Esophagus squamous epithelium (tissue), 5 donors: ENCODE results near the gene CYSRT1. TPM values are rescaled to one million over a fixed set of nuclear protein-coding genes. Genes with fewer than 3 reads are reported as not detected.

Source experiments
- DNase-seq: peaks from one replicate; lab custom pipeline; 2025; lab: John Stamatoyannopoulos, UW
- H3K27ac ChIP-seq, 4 donors: fragments of 200-600 bp; sonication (generic); one replicate each; pipeline ENCODE4 v1.5.1; 2016 to 2019; ENCODE audit warnings: mild to moderate bottlenecking in 1 of 4
- H3K27me3 ChIP-seq, 4 donors: fragments of 200-600 bp; sonication (generic); 1 replicate in 3 of 4; 2 replicates in 1 of 4; pipeline versions ENCODE4 v1.5.1 to v1.6.0; 2017 to 2021; ENCODE audit warnings: antibody characterized with exemption in 1 of 4
- H3K36me3 ChIP-seq, 3 donors: fragments of 200-600 bp; sonication (generic); one replicate each; pipeline ENCODE4 v1.5.1; 2016 to 2019
- H3K4me1 ChIP-seq, 3 donors: fragments of 200-600 bp; sonication (generic); one replicate each; pipeline ENCODE4 v1.5.1; 2017 to 2019
- H3K4me3 ChIP-seq, 4 donors: fragments of 200-600 bp; sonication (generic); 1 replicate in 3 of 4; 2 replicates in 1 of 4; pipeline ENCODE4 v1.5.1; 2016 to 2019; ENCODE audit warnings: mild to moderate bottlenecking in 2 of 4, moderate library complexity in 1 of 4
- H3K9me3 ChIP-seq, 3 donors: fragments of 200-600 bp; sonication (generic); one replicate each; pipeline ENCODE4 v1.5.1; 2016 to 2019
- POLR2A ChIP-seq, 4 donors: fragments of 450-650 bp; IDR thresholded peaks; one replicate each; pipeline ENCODE4 v1.6.1; 2017; ENCODE audit warnings: antibody characterized with exemption in 4 of 4, mild to moderate bottlenecking in 4 of 4, moderate library complexity in 3 of 4
- whole genome bisulfite sequencing, 2 donors: methylation state at CpG; one replicate each; pipeline ENCODE4 v1.1.5; 2018; 5-methylcytosine and 5-hydroxymethylcytosine counted together
- intact Hi-C: fragments of 100-400 bp; cut with DNase I; formaldehyde crosslinking; loops from one replicate; pipeline ENCODE4 v1.15.0; 2022
- total RNA-seq, 4 donors: library from RNA; depleted of rRNA; stranded (reverse); fragments of >200 nt; gene quantifications; one replicate each; pipeline ENCODE4 v1.1.0, GENCODE V29; 2016
- TF ChIP-seq, protein P1 (sequence below), 6 experiments: fragments of 450-650 bp in 4 of 6; fragments of 200-600 bp in 2 of 6; sonication (generic) in 2 of 6; IDR thresholded peaks; one replicate each; pipeline ENCODE4 v1.5.1; 2016 to 2019; ENCODE audit warnings: antibody characterized with exemption in 6 of 6, mild to moderate bottlenecking in 4 of 6, moderate library complexity in 4 of 6
- donor health status: DM: yes; HTN: yes; CAD: no.

CYSRT1 gene
- total RNA-seq, 4 donors from 2014 or later, result 114 to 301 (median 152) TPM

GRCh38 chr9:137232101-137232500 lies 7.1 kb downstream of the CYSRT1 start:
- WGBS, 2 donors, result no CpG with 5 or more reads among the region's 10 CpGs
- H3K4me3 ChIP-seq, result no peak overlapping the region
- no peak for DNase-seq
- intact Hi-C loops, result loop anchor here (10.0 kb wide), 1 partner anchor 47 kb away; the partner anchor contains the start of genes ANAPC2 and SSNA1
- H3K27me3 ChIP-seq, result peaks cover 0 to 90% (median 0%) of the 10 kb centered on the region in 4 donors
- no peak overlapping the region for H3K27ac ChIP-seq
- H3K9me3 ChIP-seq, result no peaks in the 10 kb centered on the region
- H3K36me3 ChIP-seq, result no peaks in the 10 kb centered on the region
- peaks cover 18 to 32% (median 22%) of the 10 kb centered on the region in 3 donors for H3K4me1 ChIP-seq
- TF ChIP-seq POLR2A (IDR thresholded peaks at IDR 0.05), result no peak
- TF ChIP-seq, protein P1, sequence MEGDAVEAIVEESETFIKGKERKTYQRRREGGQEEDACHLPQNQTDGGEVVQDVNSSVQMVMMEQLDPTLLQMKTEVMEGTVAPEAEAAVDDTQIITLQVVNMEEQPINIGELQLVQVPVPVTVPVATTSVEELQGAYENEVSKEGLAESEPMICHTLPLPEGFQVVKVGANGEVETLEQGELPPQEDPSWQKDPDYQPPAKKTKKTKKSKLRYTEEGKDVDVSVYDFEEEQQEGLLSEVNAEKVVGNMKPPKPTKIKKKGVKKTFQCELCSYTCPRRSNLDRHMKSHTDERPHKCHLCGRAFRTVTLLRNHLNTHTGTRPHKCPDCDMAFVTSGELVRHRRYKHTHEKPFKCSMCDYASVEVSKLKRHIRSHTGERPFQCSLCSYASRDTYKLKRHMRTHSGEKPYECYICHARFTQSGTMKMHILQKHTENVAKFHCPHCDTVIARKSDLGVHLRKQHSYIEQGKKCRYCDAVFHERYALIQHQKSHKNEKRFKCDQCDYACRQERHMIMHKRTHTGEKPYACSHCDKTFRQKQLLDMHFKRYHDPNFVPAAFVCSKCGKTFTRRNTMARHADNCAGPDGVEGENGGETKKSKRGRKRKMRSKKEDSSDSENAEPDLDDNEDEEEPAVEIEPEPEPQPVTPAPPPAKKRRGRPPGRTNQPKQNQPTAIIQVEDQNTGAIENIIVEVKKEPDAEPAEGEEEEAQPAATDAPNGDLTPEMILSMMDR (IDR thresholded peaks at IDR 0.05), result no peak

DNA sequence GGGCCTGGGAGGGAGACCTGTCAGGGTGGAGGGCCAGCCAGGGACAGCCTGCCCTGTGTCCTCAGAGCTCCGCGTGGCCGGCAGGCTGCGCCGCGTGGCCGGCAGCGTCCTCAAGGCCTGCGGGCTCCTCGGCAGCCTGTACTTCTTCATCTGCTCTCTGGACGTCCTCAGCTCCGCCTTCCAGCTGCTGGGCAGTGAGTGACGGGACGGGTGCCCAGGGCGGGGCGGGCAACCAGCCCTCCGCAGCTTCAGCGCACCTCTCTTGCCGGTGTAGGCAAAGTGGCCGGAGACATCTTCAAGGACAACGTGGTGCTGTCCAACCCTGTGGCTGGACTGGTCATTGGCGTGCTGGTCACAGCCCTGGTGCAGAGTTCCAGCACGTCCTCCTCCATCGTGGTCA lies 7.5 kb downstream of the CYSRT1 start:
- no peak overlapping the region for H3K4me3 ChIP-seq
- H3K4me1 ChIP-seq, result peaks cover 14 to 32% (median 19%) of the 10 kb centered on the region in 3 donors
- no peaks in the 10 kb centered on the region for H3K9me3 ChIP-seq
- peaks cover 0 to 87% (median 0%) of the 10 kb centered on the region in 4 donors for H3K27me3 ChIP-seq
- no peak for DNase-seq
- no peak overlapping the region for H3K27ac ChIP-seq
- H3K36me3 ChIP-seq, result no peaks in the 10 kb centered on the region
- no peak for TF ChIP-seq POLR2A (IDR thresholded peaks at IDR 0.05)
- TF ChIP-seq, protein P1 (IDR thresholded peaks at IDR 0.05), result no peak
- WGBS, 2 donors, result 50% methylated on average over 2 of the region's 24 CpGs; no CpG with 5 or more reads in 1 of the 2 donors
- intact Hi-C loops, result loop anchor here (10.0 kb wide), 1 partner anchor 48 kb away; the partner anchor contains the start of genes ANAPC2 and SSNA1

GRCh38 chr9:137233143-137233980 lies 8.4 kb downstream of the CYSRT1 start:
- TF ChIP-seq, protein P1 (IDR thresholded peaks at IDR 0.05), result no peak
- no peak for TF ChIP-seq POLR2A (IDR thresholded peaks at IDR 0.05)
- H3K4me1 ChIP-seq, result peaks cover 12 to 32% (median 14%) of the 10 kb centered on the region in 3 donors
- no peak overlapping the region for H3K4me3 ChIP-seq
- H3K27me3 ChIP-seq, result peaks cover 0 to 79% (median 0%) of the 10 kb centered on the region in 4 donors
- H3K9me3 ChIP-seq, result no peaks in the 10 kb centered on the region
- no peaks in the 10 kb centered on the region for H3K36me3 ChIP-seq
- intact Hi-C loops, result loop anchor here (10.0 kb wide), 1 partner anchor 49 kb away; the partner anchor contains the start of genes ANAPC2 and SSNA1
- WGBS, 2 donors, result 60 to 76% methylated on average over 2 to 5 of the region's 40 CpGs
- DNase-seq, result no peak
- no peak overlapping the region for H3K27ac ChIP-seq

GRCh38 chr9:137234055-137234697 lies 9.2 kb downstream of the CYSRT1 start:
- TF ChIP-seq POLR2A (IDR thresholded peaks at IDR 0.05), result no peak
- TF ChIP-seq, protein P1 (IDR thresholded peaks at IDR 0.05), result no peak

More at GRCh38 chr9:137234055-137234697, 9.2 kb downstream of the CYSRT1 start:
- no peak for DNase-seq
- Histone ChIP-seq H3K4me1 (peaks cover 15 to 38% (median 16%) of the 10 kb centered on the region in 3 donors), H3K9me3 (no peaks in the 10 kb centered on the region), H3K4me3 (no peak overlapping the region), H3K27me3 (peaks cover 0 to 71% (median 0%) of the 10 kb centered on the region in 4 donors), H3K36me3 (no peaks in the 10 kb centered on the region), H3K27ac (no peak overlapping the region)
- 51 to 68% methylated on average over 5 to 16 of the region's 40 CpGs for WGBS, 2 donors
- intact Hi-C loops, result loop anchor here (10.0 kb wide), 1 partner anchor 49 kb away; the partner anchor contains the start of genes ANAPC2 and SSNA1
